Dendritic cell treated with granulocyte-macrophage colony-stimulating factor and Interleukin-4, amounts not matched to agents 40 ng/mL and 50 ng/mL, for 4 days (primary cell): Measurements from ENCODE around the gene KCNF1.

Experiments used
- H3K27ac Mint-ChIP-seq: one replicate; pipeline ENCODE4 v1.8.0; 2022; ENCODE audit warnings: mild to moderate bottlenecking, mixed read lengths
- H3K27me3 Mint-ChIP-seq: one replicate; pipeline ENCODE4 v1.8.0; 2022; ENCODE audit warnings: mild to moderate bottlenecking, mixed read lengths
- H3K36me3 Mint-ChIP-seq: one replicate; pipeline ENCODE4 v1.8.0; 2022; ENCODE audit warnings: low read depth, mixed read lengths
- H3K4me1 Mint-ChIP-seq: one replicate; pipeline ENCODE4 v1.8.0; 2022; ENCODE audit warnings: low read depth, mixed read lengths
- H3K4me3 Mint-ChIP-seq: one replicate; pipeline ENCODE4 v1.8.0; 2022; ENCODE audit warnings: mild to moderate bottlenecking, moderate library complexity, mixed read lengths
- H3K9me3 Mint-ChIP-seq: one replicate; pipeline ENCODE4 v1.8.0; 2022; ENCODE audit warnings: mixed read lengths
- intact Hi-C: fragments of 100-400 bp; cut with micrococcal nuclease; formaldehyde crosslinking; loops from one replicate; pipeline ENCODE4 v1.15.0; 2022

Gene KCNF1

GRCh38 chr2:10875126-10875525 is 36.6 kb upstream of the KCNF1 start:
- H3K27me3 Mint-ChIP-seq, result peaks cover 41% of the 10 kb centered on the region
- peaks cover 12% of the 10 kb centered on the region for H3K9me3 Mint-ChIP-seq
- intact Hi-C loops, result no loop called here
- no peak overlapping the region for H3K4me3 Mint-ChIP-seq
- no peak overlapping the region for H3K27ac Mint-ChIP-seq
- H3K36me3 Mint-ChIP-seq, result peaks cover 6% of the 10 kb centered on the region
- peaks cover 20% of the 10 kb centered on the region for H3K4me1 Mint-ChIP-seq

- H3K27ac Mint-ChIP-seq, result no peak overlapping the region
- H3K9me3 Mint-ChIP-seq, result peaks cover 12% of the 10 kb centered on the region
- peaks cover 41% of the 10 kb centered on the region for H3K27me3 Mint-ChIP-seq
- intact Hi-C loops, result no loop called here
- peaks cover 6% of the 10 kb centered on the region for H3K36me3 Mint-ChIP-seq
- H3K4me1 Mint-ChIP-seq, result peaks cover 18% of the 10 kb centered on the region
- no peak overlapping the region for H3K4me3 Mint-ChIP-seq
These were observed 35.3 kb upstream of the KCNF1 start for GRCh38 chr2:10876394-10876793.

GRCh38 chr2:10876963-10877362 is 34.8 kb upstream of the KCNF1 start:
- Mint-ChIP-seq H3K27me3 (peaks cover 38% of the 10 kb centered on the region), H3K4me3 (no peak overlapping the region), H3K36me3 (peaks cover 6% of the 10 kb centered on the region), H3K27ac (no peak overlapping the region), H3K9me3 (peaks cover 9% of the 10 kb centered on the region), H3K4me1 (peaks cover 18% of the 10 kb centered on the region)
- intact Hi-C loops, result no loop called here

GRCh38 chr2:10877651-10878111 is 34.1 kb upstream of the KCNF1 start:
- intact Hi-C loops, result no loop called here
- H3K36me3 Mint-ChIP-seq, result no peaks in the 10 kb centered on the region
- no peak overlapping the region for H3K4me3 Mint-ChIP-seq
- H3K4me1 Mint-ChIP-seq, result peaks cover 18% of the 10 kb centered on the region
- H3K27me3 Mint-ChIP-seq, result peaks cover 33% of the 10 kb centered on the region
- peaks cover 2% of the 10 kb centered on the region for H3K9me3 Mint-ChIP-seq
- H3K27ac Mint-ChIP-seq, result no peak overlapping the region

- intact Hi-C loops, result no loop called here
- Mint-ChIP-seq H3K27ac (no peak overlapping the region), H3K4me3 (no peak overlapping the region), H3K9me3 (no peaks in the 10 kb centered on the region), H3K4me1 (peaks cover 18% of the 10 kb centered on the region), H3K36me3 (no peaks in the 10 kb centered on the region), H3K27me3 (peaks cover 28% of the 10 kb centered on the region)
These were observed 33.3 kb upstream of the KCNF1 start for GRCh38 chr2:10878268-10878915.

- Mint-ChIP-seq H3K4me1 (peaks cover 18% of the 10 kb centered on the region), H3K36me3 (no peaks in the 10 kb centered on the region), H3K27ac (no peak overlapping the region), H3K9me3 (no peaks in the 10 kb centered on the region), H3K4me3 (no peak overlapping the region), H3K27me3 (peaks cover 30% of the 10 kb centered on the region)
- intact Hi-C loops, result no loop called here
These were observed 32.6 kb upstream of the KCNF1 start for GRCh38 chr2:10879159-10879558.

GRCh38 chr2:10879624-10880585 is 31.8 kb upstream of the KCNF1 start:
- H3K27me3 Mint-ChIP-seq, result peaks cover 24% of the 10 kb centered on the region
- H3K4me1 Mint-ChIP-seq, result peaks cover 18% of the 10 kb centered on the region
- no peak overlapping the region for H3K4me3 Mint-ChIP-seq
- no peaks in the 10 kb centered on the region for H3K36me3 Mint-ChIP-seq
- intact Hi-C loops, result no loop called here
- H3K9me3 Mint-ChIP-seq, result no peaks in the 10 kb centered on the region
- no peak overlapping the region for H3K27ac Mint-ChIP-seq

GRCh38 chr2:10880586-10881321 is 31.0 kb upstream of the KCNF1 start:
- intact Hi-C loops, result no loop called here
- Mint-ChIP-seq H3K36me3 (no peaks in the 10 kb centered on the region), H3K4me1 (peaks cover 18% of the 10 kb centered on the region), H3K27ac (no peak overlapping the region), H3K27me3 (peaks cover 25% of the 10 kb centered on the region), H3K9me3 (no peaks in the 10 kb centered on the region), H3K4me3 (no peak overlapping the region)

GRCh38 chr2:10882568-10882967 is 29.2 kb upstream of the KCNF1 start:
- no peak overlapping the region for H3K27ac Mint-ChIP-seq
- intact Hi-C loops, result no loop called here
- H3K4me3 Mint-ChIP-seq, result no peak overlapping the region
- H3K27me3 Mint-ChIP-seq, result peaks cover 37% of the 10 kb centered on the region
- H3K9me3 Mint-ChIP-seq, result no peaks in the 10 kb centered on the region
- peaks cover 10% of the 10 kb centered on the region for H3K4me1 Mint-ChIP-seq
- H3K36me3 Mint-ChIP-seq, result no peaks in the 10 kb centered on the region

GRCh38 chr2:10883066-10883465 is 28.7 kb upstream of the KCNF1 start:
- Mint-ChIP-seq H3K27ac (no peak overlapping the region), H3K27me3 (peaks cover 37% of the 10 kb centered on the region), H3K4me3 (no peak overlapping the region), H3K36me3 (no peaks in the 10 kb centered on the region), H3K4me1 (peaks cover 5% of the 10 kb centered on the region), H3K9me3 (no peaks in the 10 kb centered on the region)
- intact Hi-C loops, result no loop called here

GRCh38 chr2:10883801-10884478 is 27.8 kb upstream of the KCNF1 start:
- intact Hi-C loops, result no loop called here
- H3K4me3 Mint-ChIP-seq, result no peak overlapping the region
- H3K27ac Mint-ChIP-seq, result no peak overlapping the region
- H3K4me1 Mint-ChIP-seq, result no peaks in the 10 kb centered on the region
- H3K9me3 Mint-ChIP-seq, result no peaks in the 10 kb centered on the region
- H3K27me3 Mint-ChIP-seq, result peaks cover 37% of the 10 kb centered on the region
- H3K36me3 Mint-ChIP-seq, result no peaks in the 10 kb centered on the region

- Mint-ChIP-seq H3K27ac (no peak overlapping the region), H3K27me3 (peaks cover 38% of the 10 kb centered on the region), H3K36me3 (no peaks in the 10 kb centered on the region), H3K9me3 (no peaks in the 10 kb centered on the region), H3K4me1 (no peaks in the 10 kb centered on the region), H3K4me3 (no peak overlapping the region)
- intact Hi-C loops, result no loop called here
These were observed 27.2 kb upstream of the KCNF1 start for GRCh38 chr2:10884574-10884975.

- Mint-ChIP-seq H3K36me3 (no peaks in the 10 kb centered on the region), H3K27ac (no peak overlapping the region), H3K4me1 (no peaks in the 10 kb centered on the region), H3K27me3 (peaks cover 39% of the 10 kb centered on the region), H3K4me3 (no peak overlapping the region), H3K9me3 (no peaks in the 10 kb centered on the region)
- intact Hi-C loops, result no loop called here
These were observed 26.5 kb upstream of the KCNF1 start for GRCh38 chr2:10885094-10885860.
